ENCODE results near the gene DPP3. TPM values are rescaled to one million over a fixed set of nuclear protein-coding genes. Genes with fewer than 3 reads are reported as not detected.

DPP3 gene
- polyA plus RNA-seq, 1 donor from 2014 or later = 24.5 TPM

GRCh38 chr11:66546368-66546965, 66.2 kb downstream of the DPP3 start, which contains the start of gene ACTN3:
ACTN3 (plus strand) TSS chr11:66546903; CDS start chr11:66546938, 35 bp downstream.
- Mint-ChIP-seq H3K9me3 (no peaks in the 10 kb centered on the region), H3K4me3 (peak within 1 kb of the TSS; percentile 84 to 94 (median 92)), H3K36me3 (peaks cover 4% of the 10 kb centered on the region), H3K27ac (peak within 1 kb of the TSS; percentile 61 to 95 (median 86)), H3K4me1 (peaks cover 24 to 28% (median 28%) of the 10 kb centered on the region in 3 donors), H3K27me3 (no peaks in the 10 kb centered on the region)

DNA sequence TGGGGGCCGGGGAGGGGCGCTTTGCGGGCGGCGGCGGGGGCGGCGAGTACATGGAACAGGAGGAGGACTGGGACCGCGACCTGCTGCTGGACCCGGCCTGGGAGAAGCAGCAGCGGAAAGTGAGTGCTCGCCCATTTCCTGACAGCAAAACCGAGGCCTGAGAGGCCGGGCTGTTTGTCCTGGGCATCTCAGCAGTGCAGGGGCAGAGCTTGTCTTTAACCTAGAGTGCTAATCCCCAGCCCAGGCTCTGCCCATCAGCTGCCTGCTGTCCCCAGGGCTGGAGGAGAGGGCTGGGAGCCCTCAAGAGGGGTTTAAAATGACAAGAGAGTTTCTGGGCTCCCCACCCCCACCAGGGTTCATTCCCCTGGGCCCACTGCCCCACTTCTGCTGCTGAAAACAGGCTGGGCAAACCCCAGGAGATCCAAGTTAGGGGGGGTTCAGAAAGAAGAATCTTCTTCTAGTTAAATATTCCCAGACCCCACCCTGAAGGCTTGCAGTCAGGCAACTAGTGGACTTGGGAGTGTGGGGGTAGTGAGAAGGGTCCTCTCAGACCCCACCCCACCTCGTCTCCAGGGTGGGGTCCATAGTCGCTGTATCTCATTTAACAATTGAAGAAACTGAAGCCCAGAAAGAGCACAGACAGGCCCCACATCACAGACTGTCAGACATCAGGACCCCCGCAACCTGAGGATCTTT, 66.9 kb downstream of the DPP3 start:
- Mint-ChIP-seq H3K9me3 (no peaks in the 10 kb centered on the region), H3K4me3 (peak overlapping the region; percentile 84 to 94 (median 92)), H3K27ac (peak overlapping the region in 2 of 3 donors; percentile 61 to 95), H3K27me3 (no peaks in the 10 kb centered on the region), H3K4me1 (peaks cover 24 to 27% (median 25%) of the 10 kb centered on the region in 3 donors), H3K36me3 (peaks cover 4% of the 10 kb centered on the region)

DNA sequence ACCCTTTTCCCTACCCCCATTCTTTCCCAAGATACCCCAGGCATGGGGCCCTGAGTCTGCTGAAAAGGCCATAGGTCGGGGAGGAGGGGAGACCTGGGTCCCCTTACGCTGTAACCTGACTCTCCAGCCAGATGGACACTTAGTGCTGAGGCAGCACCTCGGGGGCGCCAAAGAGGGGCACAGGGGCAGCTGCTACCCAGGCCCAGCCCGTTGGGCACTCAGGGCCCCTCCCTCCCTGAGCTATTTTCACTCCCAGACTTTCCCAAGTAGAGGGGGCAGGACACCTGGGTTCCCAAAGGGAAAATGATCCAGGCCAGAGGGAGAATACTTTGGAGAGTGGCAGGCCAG, 67.4 kb downstream of the DPP3 start:
- peak overlapping the region in 3 of 4 donors; percentile 9 to 93 (median 58) for H3K4me3 Mint-ChIP-seq
- H3K27ac Mint-ChIP-seq = no peak overlapping the region
- peaks cover 4% of the 10 kb centered on the region for H3K36me3 Mint-ChIP-seq
- H3K27me3 Mint-ChIP-seq = no peaks in the 10 kb centered on the region
- peaks cover 19 to 23% (median 23%) of the 10 kb centered on the region in 3 donors for H3K4me1 Mint-ChIP-seq
- H3K9me3 Mint-ChIP-seq = no peaks in the 10 kb centered on the region

GRCh38 chr11:66548041-66548440, 67.8 kb downstream of the DPP3 start:
- Mint-ChIP-seq H3K27ac (no peak overlapping the region), H3K36me3 (peaks cover 4% of the 10 kb centered on the region), H3K27me3 (no peaks in the 10 kb centered on the region), H3K4me1 (peaks cover 19 to 22% (median 19%) of the 10 kb centered on the region in 3 donors), H3K4me3 (peak overlapping the region in 3 of 4 donors; percentile 9 to 78 (median 58)), H3K9me3 (no peaks in the 10 kb centered on the region)

- H3K36me3 Mint-ChIP-seq = peaks cover 4% of the 10 kb centered on the region
- H3K27me3 Mint-ChIP-seq = no peaks in the 10 kb centered on the region
- H3K4me3 Mint-ChIP-seq = peak overlapping the region in 3 of 4 donors; percentile 31 to 67 (median 58)
- H3K27ac Mint-ChIP-seq = peak overlapping the region in 1 of 3 donors; percentile 8
- H3K9me3 Mint-ChIP-seq = no peaks in the 10 kb centered on the region
- H3K4me1 Mint-ChIP-seq = peaks cover 10 to 14% (median 10%) of the 10 kb centered on the region in 3 donors
Observed at GRCh38 chr11:66548774-66549630, 68.8 kb downstream of the DPP3 start.

GRCh38 chr11:66549696-66550095, 69.5 kb downstream of the DPP3 start:
- Mint-ChIP-seq H3K36me3 (peaks cover 2% of the 10 kb centered on the region), H3K4me1 (peaks cover 5 to 11% (median 5%) of the 10 kb centered on the region in 3 donors), H3K27ac (peak overlapping the region in 1 of 3 donors; percentile 6), H3K9me3 (no peaks in the 10 kb centered on the region), H3K4me3 (peak overlapping the region in 1 of 4 donors; percentile 49), H3K27me3 (no peaks in the 10 kb centered on the region)

DNA sequence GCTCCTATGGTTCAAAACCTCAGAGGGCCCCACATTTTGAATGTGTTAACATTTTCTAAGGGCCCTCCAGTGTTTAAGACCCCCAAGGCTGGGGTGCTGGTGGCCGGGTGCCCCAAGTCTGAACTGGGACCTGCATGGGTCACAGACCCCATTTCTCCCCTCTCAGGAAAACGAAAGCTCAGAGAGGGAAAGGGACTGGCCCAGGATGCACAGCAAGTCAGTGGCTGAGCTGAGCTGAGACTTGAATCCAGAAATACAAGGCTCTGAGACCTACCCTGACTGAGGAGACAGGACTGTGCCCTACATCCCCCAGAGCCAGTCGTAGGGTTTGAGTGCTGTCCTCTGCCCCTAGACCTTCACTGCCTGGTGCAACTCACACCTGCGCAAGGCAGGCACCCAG, 70.7 kb downstream of the DPP3 start:
- Mint-ChIP-seq H3K4me3 (no peak overlapping the region), H3K36me3 (peaks cover 3% of the 10 kb centered on the region), H3K9me3 (no peaks in the 10 kb centered on the region), H3K4me1 (peaks cover 0 to 8% (median 0%) of the 10 kb centered on the region in 3 donors), H3K27ac (no peak overlapping the region), H3K27me3 (no peaks in the 10 kb centered on the region)

DNA sequence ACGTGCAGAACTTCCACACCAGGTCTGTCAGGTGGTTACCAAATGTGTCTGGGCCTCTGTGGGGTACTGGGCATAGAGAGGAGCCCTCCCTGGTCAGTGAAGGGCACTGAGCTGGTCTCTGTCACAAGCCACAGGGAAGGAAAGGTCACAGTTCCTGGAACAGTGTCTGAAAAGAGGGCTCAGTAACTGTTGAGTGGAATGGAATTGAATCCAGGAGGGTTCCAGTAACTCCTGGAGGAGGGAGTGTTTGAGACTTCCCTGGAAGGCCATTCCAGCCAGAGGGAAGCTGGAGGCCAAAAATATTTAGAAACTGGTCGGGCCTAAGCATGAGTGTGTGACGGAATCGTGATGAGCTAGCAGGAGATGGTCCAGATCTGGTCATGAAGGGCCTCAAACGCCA, 74.4 kb downstream of the DPP3 start:
- Mint-ChIP-seq H3K27me3 (peaks cover 6% of the 10 kb centered on the region), H3K4me3 (no peak overlapping the region), H3K27ac (no peak overlapping the region), H3K4me1 (peaks cover 0 to 3% (median 0%) of the 10 kb centered on the region in 3 donors), H3K36me3 (peaks cover 3% of the 10 kb centered on the region), H3K9me3 (no peaks in the 10 kb centered on the region)

DNA sequence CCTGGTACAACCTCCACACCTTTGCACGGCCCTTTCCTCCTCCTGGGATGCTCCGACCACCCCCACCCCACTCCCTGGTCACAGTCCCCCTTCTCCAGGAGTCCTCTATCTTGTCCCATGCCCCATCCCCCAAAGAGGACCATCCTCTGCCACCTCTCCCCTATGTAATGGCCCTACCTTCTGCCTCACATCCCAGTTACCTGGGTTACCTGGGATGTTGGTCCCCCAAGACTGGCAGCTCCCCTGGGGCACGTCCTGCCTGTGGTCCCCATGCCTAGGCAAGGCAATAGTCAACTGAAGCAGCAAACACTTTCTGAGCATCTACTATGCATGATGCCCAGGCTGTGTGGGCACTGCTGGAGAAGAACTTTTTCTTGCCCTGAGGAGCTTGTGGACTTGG, 75.2 kb downstream of the DPP3 start:
- Mint-ChIP-seq H3K36me3 (peaks cover 3% of the 10 kb centered on the region), H3K9me3 (no peaks in the 10 kb centered on the region), H3K4me1 (peaks cover 0 to 3% (median 0%) of the 10 kb centered on the region in 3 donors), H3K4me3 (no peak overlapping the region), H3K27me3 (peaks cover 7% of the 10 kb centered on the region), H3K27ac (no peak overlapping the region)

DNA sequence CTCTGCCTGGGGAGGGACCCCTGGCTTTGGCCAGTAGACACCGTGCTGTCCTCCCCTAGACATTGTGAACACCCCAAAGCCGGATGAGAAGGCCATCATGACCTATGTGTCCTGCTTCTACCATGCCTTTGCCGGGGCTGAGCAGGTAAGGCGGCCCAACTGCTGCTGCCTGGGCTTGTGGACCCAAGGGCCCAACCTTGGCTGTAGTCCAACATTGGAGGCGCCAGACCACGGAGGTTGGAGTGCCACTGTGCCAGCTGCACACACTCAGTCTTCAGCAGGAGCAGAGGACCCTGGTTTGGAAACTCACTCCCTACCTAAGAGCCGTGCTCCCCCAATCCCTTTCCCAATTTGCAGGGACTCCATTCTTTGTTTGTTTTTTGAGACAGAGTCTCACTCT, 75.9 kb downstream of the DPP3 start:
- Mint-ChIP-seq H3K9me3 (no peaks in the 10 kb centered on the region), H3K36me3 (peaks cover 2% of the 10 kb centered on the region), H3K4me1 (peaks cover 0 to 2% (median 0%) of the 10 kb centered on the region in 3 donors), H3K27ac (peak overlapping the region in 1 of 3 donors; percentile 43), H3K4me3 (peak overlapping the region in 1 of 4 donors; percentile 5), H3K27me3 (peaks cover 12% of the 10 kb centered on the region)

GRCh38 chr11:66557733-66558326, 77.6 kb downstream of the DPP3 start:
- Mint-ChIP-seq H3K4me1 (peaks cover 0 to 2% (median 0%) of the 10 kb centered on the region in 3 donors), H3K27ac (no peak overlapping the region), H3K4me3 (no peak overlapping the region), H3K27me3 (peaks cover 15% of the 10 kb centered on the region), H3K9me3 (no peaks in the 10 kb centered on the region), H3K36me3 (peaks cover 2% of the 10 kb centered on the region)

Other genes starting within 250 kb of the DPP3 start
- 13.6 TPM for gene KLC2, start 222.7 kb upstream of the DPP3 start, polyA plus RNA-seq
- 14.8 TPM for gene RAB1B, start 211.8 kb upstream of the DPP3 start, polyA plus RNA-seq
- gene CNIH2, start 202.3 kb upstream of the DPP3 start, polyA plus RNA-seq = not detected
- gene YIF1A, start 191.3 kb upstream of the DPP3 start, polyA plus RNA-seq = 72.5 TPM
- gene TMEM151A, start 188.5 kb upstream of the DPP3 start, polyA plus RNA-seq = not detected
- gene CD248, start 163.4 kb upstream of the DPP3 start, polyA plus RNA-seq = 0.19 TPM
- 0.28 TPM for gene RIN1, start 144.0 kb upstream of the DPP3 start, polyA plus RNA-seq
- 80.6 TPM for gene BRMS1, start 135.3 kb upstream of the DPP3 start, polyA plus RNA-seq
- 6.1 TPM for gene B4GAT1, start 132.8 kb upstream of the DPP3 start, polyA plus RNA-seq
- gene SLC29A2, start 108.7 kb upstream of the DPP3 start, polyA plus RNA-seq = 3.0 TPM
- gene NPAS4, start 59.4 kb upstream of the DPP3 start, polyA plus RNA-seq = not detected
- gene MRPL11, start 41.6 kb upstream of the DPP3 start, polyA plus RNA-seq = 92.2 TPM
- gene PELI3, start 13.5 kb upstream of the DPP3 start, polyA plus RNA-seq = 4.3 TPM
- 10.3 TPM for gene BBS1, start 30.2 kb downstream of the DPP3 start, polyA plus RNA-seq
- 21.6 TPM for gene ZDHHC24, start 65.6 kb downstream of the DPP3 start, polyA plus RNA-seq
- not detected for gene ACTN3, start 66.5 kb downstream of the DPP3 start, polyA plus RNA-seq
- gene CTSF, start 88.2 kb downstream of the DPP3 start, polyA plus RNA-seq = 7.0 TPM
- not detected for gene CCDC87, start 112.6 kb downstream of the DPP3 start, polyA plus RNA-seq
- gene CCS, start 112.8 kb downstream of the DPP3 start, polyA plus RNA-seq = 74.7 TPM
- gene RBM14, start 136.2 kb downstream of the DPP3 start, polyA plus RNA-seq = 80.5 TPM
- 189 TPM for gene RBM4, start 158.3 kb downstream of the DPP3 start, polyA plus RNA-seq
- 22.9 TPM for gene RBM4B, start 197.5 kb downstream of the DPP3 start, polyA plus RNA-seq
- not detected for gene SPTBN2, start 248.8 kb downstream of the DPP3 start, polyA plus RNA-seq